Activated CD4-positive, alpha-beta T cell treated with anti-CD3 and anti-CD28 coated beads, Interleukin-2, amount 10 ng/mL, durations not matched to agents 24 days and 14 days (primary cell): ENCODE results near the gene PRTN3. TPM values are rescaled to one million over a fixed set of nuclear protein-coding genes. Genes with fewer than 3 reads are reported as not detected.
"Not testable (repeated sequence)": the region's sequence is repeated elsewhere in the genome, so short reads cannot be mapped to it uniquely, and the experiment has no call there.

Source experiments
- DNase-seq: peaks from one replicate; pipeline ENCODE4 v3.0.0; 2022
- H3K27ac Mint-ChIP-seq: one replicate; pipeline ENCODE4 v1.8.0; 2022; ENCODE audit warnings: mild to moderate bottlenecking, mixed read lengths
- H3K27me3 Mint-ChIP-seq: one replicate; pipeline ENCODE4 v1.8.0; 2022; ENCODE audit warnings: mixed read lengths
- H3K36me3 Mint-ChIP-seq: one replicate; pipeline ENCODE4 v1.8.0; 2022; ENCODE audit warnings: low read depth, mild to moderate bottlenecking, mixed read lengths
- H3K4me1 Mint-ChIP-seq: one replicate; pipeline ENCODE4 v1.8.0; 2021; ENCODE audit warnings: mixed read lengths
- H3K4me3 Mint-ChIP-seq: one replicate; pipeline ENCODE4 v1.8.0; 2022; ENCODE audit warnings: mild to moderate bottlenecking, moderate library complexity, mixed read lengths
- H3K9me3 Mint-ChIP-seq: one replicate; pipeline ENCODE4 v1.8.0; 2021; ENCODE audit warnings: mixed read lengths
- intact Hi-C: fragments of 100-400 bp; cut with micrococcal nuclease; formaldehyde crosslinking; loops from one replicate; pipeline ENCODE4 v1.15.1; 2023
- total RNA-seq: library from RNA; stranded (reverse); gene quantifications from 2 replicates; pipeline ENCODE4 v1.2.3, GENCODE V29; 2022

Gene PRTN3
- total RNA-seq, 1 donor from 2014 or later, result not detected

GRCh38 chr19:816500-816857 lies 24.3 kb upstream of the PRTN3 start:
- Mint-ChIP-seq H3K27ac (no peak overlapping the region), H3K4me1 (no peaks in the 10 kb centered on the region), H3K27me3 (peaks cover 8% of the 10 kb centered on the region), H3K9me3 (peaks cover 15% of the 10 kb centered on the region), H3K36me3 (peaks cover 36% of the 10 kb centered on the region), H3K4me3 (no peak overlapping the region)
- no peak for DNase-seq
- intact Hi-C loops, result no loop called here

- Mint-ChIP-seq H3K36me3 (peaks cover 16% of the 10 kb centered on the region), H3K27me3 (peaks cover 24% of the 10 kb centered on the region), H3K9me3 (peaks cover 15% of the 10 kb centered on the region)
- DNase-seq, H3K4me1 Mint-ChIP-seq, H3K27ac Mint-ChIP-seq, H3K4me3 Mint-ChIP-seq: not testable (repeated sequence)
- intact Hi-C loops, result loop anchor here (10.0 kb wide), 1 partner anchor 45 kb away; no protein-coding TSS in a partner anchor
Measured at GRCh38 chr19:820212-820611, 20.6 kb upstream of the PRTN3 start.

- no peak overlapping the region for H3K4me3 Mint-ChIP-seq
- intact Hi-C loops, result loop anchor here (10.0 kb wide), 1 partner anchor 47 kb away; no protein-coding TSS in a partner anchor
- H3K36me3 Mint-ChIP-seq, result peaks cover 8% of the 10 kb centered on the region
- no peaks in the 10 kb centered on the region for H3K4me1 Mint-ChIP-seq
- DNase-seq, result no peak
- H3K27ac Mint-ChIP-seq, result no peak overlapping the region
- peaks cover 8% of the 10 kb centered on the region for H3K9me3 Mint-ChIP-seq
- H3K27me3 Mint-ChIP-seq, result peaks cover 24% of the 10 kb centered on the region
Measured at GRCh38 chr19:821231-821824, 19.5 kb upstream of the PRTN3 start.

GRCh38 chr19:821825-822503 lies 18.8 kb upstream of the PRTN3 start, which contains the start of gene PLPPR3:
PLPPR3 (minus strand) TSS chr19:821955; CDS start chr19:821559, 396 bp downstream.
- Mint-ChIP-seq H3K9me3 (peaks cover 1% of the 10 kb centered on the region), H3K27ac (no peak within 1 kb of the TSS), H3K4me3 (no peak within 1 kb of the TSS), H3K36me3 (peaks cover 1% of the 10 kb centered on the region), H3K27me3 (peaks cover 24% of the 10 kb centered on the region), H3K4me1 (no peaks in the 10 kb centered on the region)
- no peak for DNase-seq
- intact Hi-C loops, result loop anchor here (10.0 kb wide), 1 partner anchor 47 kb away; no protein-coding TSS in a partner anchor

GRCh38 chr19:823565-824121 lies 17.2 kb upstream of the PRTN3 start:
- Mint-ChIP-seq H3K36me3 (no peaks in the 10 kb centered on the region), H3K9me3 (no peaks in the 10 kb centered on the region)

GRCh38 chr19:824885-825284 lies 15.9 kb upstream of the PRTN3 start:
- H3K4me3 Mint-ChIP-seq, result no peak overlapping the region
- H3K4me1 Mint-ChIP-seq, result no peaks in the 10 kb centered on the region
- intact Hi-C loops, result loop anchor here (10.0 kb wide), 1 partner anchor 50 kb away; no protein-coding TSS in a partner anchor
- H3K36me3 Mint-ChIP-seq, result no peaks in the 10 kb centered on the region
- H3K9me3 Mint-ChIP-seq, result no peaks in the 10 kb centered on the region
- H3K27ac Mint-ChIP-seq, result no peak overlapping the region
- peaks cover 23% of the 10 kb centered on the region for H3K27me3 Mint-ChIP-seq
- no peak for DNase-seq

More at GRCh38 chr19:823565-824121, 17.2 kb upstream of the PRTN3 start:
- DNase-seq, result no peak
- no peak overlapping the region for H3K4me3 Mint-ChIP-seq
- intact Hi-C loops, result loop anchor here (10.0 kb wide), 1 partner anchor 49 kb away; no protein-coding TSS in a partner anchor
- no peaks in the 10 kb centered on the region for H3K4me1 Mint-ChIP-seq
- H3K27ac Mint-ChIP-seq, result no peak overlapping the region
- H3K27me3 Mint-ChIP-seq, result peaks cover 24% of the 10 kb centered on the region

- intact Hi-C loops, result loop anchor here (10.0 kb wide), 1 partner anchor 51 kb away; no protein-coding TSS in a partner anchor
- DNase-seq, result no peak
- H3K36me3 Mint-ChIP-seq, result no peaks in the 10 kb centered on the region
- H3K4me1 Mint-ChIP-seq, result no peaks in the 10 kb centered on the region
- H3K27me3 Mint-ChIP-seq, result peaks cover 18% of the 10 kb centered on the region
- no peak overlapping the region for H3K4me3 Mint-ChIP-seq
- no peak overlapping the region for H3K27ac Mint-ChIP-seq
- no peaks in the 10 kb centered on the region for H3K9me3 Mint-ChIP-seq
Measured at GRCh38 chr19:825897-826644, 14.7 kb upstream of the PRTN3 start.

- H3K27me3 Mint-ChIP-seq, result peaks cover 16% of the 10 kb centered on the region
- intact Hi-C loops, result loop anchor here (10.0 kb wide), 1 partner anchor 53 kb away; no protein-coding TSS in a partner anchor
- no peak overlapping the region for H3K27ac Mint-ChIP-seq
- H3K9me3 Mint-ChIP-seq, result no peaks in the 10 kb centered on the region
- no peaks in the 10 kb centered on the region for H3K36me3 Mint-ChIP-seq
- no peak overlapping the region for H3K4me3 Mint-ChIP-seq
- no peaks in the 10 kb centered on the region for H3K4me1 Mint-ChIP-seq
- DNase-seq, result no peak
Measured at GRCh38 chr19:827314-827709, 13.5 kb upstream of the PRTN3 start.

- no peaks in the 10 kb centered on the region for H3K4me1 Mint-ChIP-seq
- no peaks in the 10 kb centered on the region for H3K9me3 Mint-ChIP-seq
- intact Hi-C loops, result loop anchor here (10.0 kb wide), 1 partner anchor 53 kb away; no protein-coding TSS in a partner anchor
- no peak for DNase-seq
- no peak within 1 kb of the TSS for H3K27ac Mint-ChIP-seq
- H3K4me3 Mint-ChIP-seq, result no peak within 1 kb of the TSS
- peaks cover 14% of the 10 kb centered on the region for H3K27me3 Mint-ChIP-seq
- H3K36me3 Mint-ChIP-seq, result no peaks in the 10 kb centered on the region
Measured at GRCh38 chr19:827710-828321, 13.0 kb upstream of the PRTN3 start, which contains the start of gene AZU1. AZU1 (plus strand) TSS chr19:827837; CDS start chr19:827847, 10 bp downstream.

GRCh38 chr19:829129-829758 lies 11.6 kb upstream of the PRTN3 start:
- intact Hi-C loops, result loop anchor here (10.0 kb wide), 1 partner anchor 54 kb away; no protein-coding TSS in a partner anchor
- H3K36me3 Mint-ChIP-seq, result no peaks in the 10 kb centered on the region
- DNase-seq, result no peak
- H3K27ac Mint-ChIP-seq, result no peak overlapping the region
- H3K9me3 Mint-ChIP-seq, result no peaks in the 10 kb centered on the region
- H3K27me3 Mint-ChIP-seq, result peaks cover 2% of the 10 kb centered on the region
- H3K4me3 Mint-ChIP-seq, result no peak overlapping the region
- no peaks in the 10 kb centered on the region for H3K4me1 Mint-ChIP-seq

GRCh38 chr19:831407-832369 lies 9.1 kb upstream of the PRTN3 start:
- Mint-ChIP-seq H3K27me3 (peaks cover 4% of the 10 kb centered on the region), H3K36me3 (no peaks in the 10 kb centered on the region), H3K4me1 (peaks cover 3% of the 10 kb centered on the region), H3K27ac (no peak overlapping the region), H3K9me3 (no peaks in the 10 kb centered on the region), H3K4me3 (no peak overlapping the region)
- intact Hi-C loops, result no loop called here
- no peak for DNase-seq

GRCh38 chr19:834216-834615 lies 6.6 kb upstream of the PRTN3 start:
- intact Hi-C loops, result no loop called here
- Mint-ChIP-seq H3K36me3 (no peaks in the 10 kb centered on the region), H3K27ac (no peak overlapping the region), H3K4me3 (no peak overlapping the region), H3K9me3 (no peaks in the 10 kb centered on the region), H3K27me3 (peaks cover 7% of the 10 kb centered on the region), H3K4me1 (peaks cover 3% of the 10 kb centered on the region)
- DNase-seq, result no peak
